ENCODE data around the gene TTYH1.

- TF ChIP-seq CTCF (IDR thresholded peaks at IDR 0.05) (no peak), POLR2A (IDR thresholded peaks at IDR 0.05) (no peak)
These were observed 13.9 kb downstream of the TTYH1 start for GRCh38 chr19:54429176-54429495.
